CD4-positive, alpha-beta T cell treated with Interleukin-12 subunit alpha and Interleukin-12 subunit beta, for 1 hour (primary cell): ENCODE measurements around the gene WDR1.

Experiments
- DNase-seq: peaks from one replicate; pipeline ENCODE4 v3.0.0-alpha.2; 2020

WDR1 gene

GRCh38 chr4:10066206-10066605 lies 50.4 kb downstream of the WDR1 start:
- DNase-seq, result no peak

- no peak for DNase-seq
These were observed 52.9 kb downstream of the WDR1 start for GRCh38 chr4:10063544-10064300.

- DNase-seq, result no peak
These were observed 54.8 kb downstream of the WDR1 start for GRCh38 chr4:10061650-10062415.

- DNase-seq, result no peak
These were observed 58.2 kb downstream of the WDR1 start for GRCh38 chr4:10058371-10058770.

- DNase-seq, result no peak
These were observed 59.6 kb downstream of the WDR1 start for GRCh38 chr4:10057023-10057395.

GRCh38 chr4:10056334-10057022 lies 60.1 kb downstream of the WDR1 start:
- no peak for DNase-seq

GRCh38 chr4:10055871-10056270 lies 60.7 kb downstream of the WDR1 start:
- no peak for DNase-seq

GRCh38 chr4:10054571-10055041 lies 62.0 kb downstream of the WDR1 start:
- no peak for DNase-seq

GRCh38 chr4:10053635-10054453 lies 62.8 kb downstream of the WDR1 start:
- no peak for DNase-seq

GRCh38 chr4:10051517-10052135 lies 65.0 kb downstream of the WDR1 start:
- no peak for DNase-seq

- DNase-seq, result no peak
These were observed 65.9 kb downstream of the WDR1 start for GRCh38 chr4:10050721-10051120.

GRCh38 chr4:10050261-10050661 lies 66.3 kb downstream of the WDR1 start:
- DNase-seq, result no peak

- no peak for DNase-seq
These were observed 67.5 kb downstream of the WDR1 start for GRCh38 chr4:10048941-10049697.

- no peak for DNase-seq
These were observed 68.6 kb downstream of the WDR1 start for GRCh38 chr4:10047967-10048366.

- no peak for DNase-seq
These were observed 70.1 kb downstream of the WDR1 start for GRCh38 chr4:10046471-10046870.

GRCh38 chr4:10045481-10045880 lies 71.1 kb downstream of the WDR1 start:
- no peak for DNase-seq

- DNase-seq, result no peak
These were observed 75.6 kb downstream of the WDR1 start for GRCh38 chr4:10041036-10041435.

- no peak for DNase-seq
These were observed 76.3 kb downstream of the WDR1 start for GRCh38 chr4:10040049-10040892.

- DNase-seq, result no peak
These were observed 79.7 kb downstream of the WDR1 start for GRCh38 chr4:10036807-10037342.

GRCh38 chr4:10035130-10035529 lies 81.5 kb downstream of the WDR1 start:
- DNase-seq, result no peak
